ENCODE data around the gene APOBEC4. TPM values are rescaled to one million over a fixed set of nuclear protein-coding genes. Genes with fewer than 3 reads are reported as not detected.

APOBEC4 gene
- total RNA-seq, 4 donors from 2014 or later: 0.14 TPM; not detected in 3

GRCh38 chr1:183694066-183694465, 41.0 kb upstream of the APOBEC4 start:
- no peaks in the 10 kb centered on the region for H3K27me3 ChIP-seq
- WGBS, 2 donors (ENCODE audit: low coverage in 1 of 2): 42% methylated on average over 1 of the region's 1 CpG; no CpG with 5 or more reads in 1 of the 2 donors
- no peak for DNase-seq
- no peaks in the 10 kb centered on the region for H3K36me3 ChIP-seq
- in situ Hi-C loops (cut with MboI; ENCODE audit: low pct_ligation_motif_present in 1 of 4, low pct_unique_long_range_greater_than_20kb in 1 of 4, low sequenced_read_pairs in 3 of 4): loop anchor here in 1 of 4 donors (25.0 kb wide), 1 partner anchor 218 kb away; no protein-coding TSS in a partner anchor
- TF ChIP-seq EP300 (IDR thresholded peaks at IDR 0.05; ENCODE audit: low read depth) (no peak), CTCF (IDR thresholded peaks at IDR 0.05) (no peak), POLR2AphosphoS5 (IDR thresholded peaks at IDR 0.05) (no peak), POLR2A (IDR thresholded peaks at IDR 0.05) (no peak)
- no peak overlapping the region for H3K4me3 ChIP-seq
- no peak overlapping the region for H3K27ac ChIP-seq
- H3K9me3 ChIP-seq: no peaks in the 10 kb centered on the region
- no peaks in the 10 kb centered on the region for H3K4me1 ChIP-seq
- intact Hi-C loops (cut with DNase I; ENCODE audit: low total_unique reads): no loop called here

- Histone ChIP-seq H3K4me1 (no peaks in the 10 kb centered on the region), H3K9me3 (no peaks in the 10 kb centered on the region), H3K27me3 (no peaks in the 10 kb centered on the region), H3K36me3 (no peaks in the 10 kb centered on the region), H3K4me3 (no peak overlapping the region), H3K27ac (no peak overlapping the region)
- no peak for DNase-seq
- in situ Hi-C loops (cut with MboI; ENCODE audit: low pct_ligation_motif_present in 1 of 4, low pct_unique_long_range_greater_than_20kb in 1 of 4, low sequenced_read_pairs in 3 of 4): loop anchor here in 1 of 4 donors (25.0 kb wide), 1 partner anchor 219 kb away; no protein-coding TSS in a partner anchor
- intact Hi-C loops (cut with DNase I; ENCODE audit: low total_unique reads): no loop called here
- no peak for TF ChIP-seq POLR2A (IDR thresholded peaks at IDR 0.05)
- no peak for TF ChIP-seq EP300 (IDR thresholded peaks at IDR 0.05; ENCODE audit: low read depth)
- no peak for TF ChIP-seq POLR2AphosphoS5 (IDR thresholded peaks at IDR 0.05)
- TF ChIP-seq CTCF (IDR thresholded peaks at IDR 0.05): no peak
Measured at GRCh38 chr1:183693521-183693920, 40.4 kb upstream of the APOBEC4 start.

GRCh38 chr1:183689762-183690204, 36.7 kb upstream of the APOBEC4 start:
- Histone ChIP-seq H3K36me3 (no peaks in the 10 kb centered on the region), H3K9me3 (no peaks in the 10 kb centered on the region), H3K4me1 (no peaks in the 10 kb centered on the region), H3K27ac (no peak overlapping the region), H3K27me3 (no peaks in the 10 kb centered on the region), H3K4me3 (no peak overlapping the region)
- in situ Hi-C loops (cut with MboI; ENCODE audit: low pct_ligation_motif_present in 1 of 4, low pct_unique_long_range_greater_than_20kb in 1 of 4, low sequenced_read_pairs in 3 of 4): loop anchor here in 1 of 4 donors (25.0 kb wide), 1 partner anchor 223 kb away; no protein-coding TSS in a partner anchor
- intact Hi-C loops (cut with DNase I; ENCODE audit: low total_unique reads): no loop called here
- TF ChIP-seq CTCF (IDR thresholded peaks at IDR 0.05): no peak
- TF ChIP-seq POLR2A (IDR thresholded peaks at IDR 0.05): no peak
- no peak for TF ChIP-seq EP300 (IDR thresholded peaks at IDR 0.05; ENCODE audit: low read depth)
- no peak for TF ChIP-seq POLR2AphosphoS5 (IDR thresholded peaks at IDR 0.05)
- DNase-seq: no peak

- in situ Hi-C loops (cut with MboI; ENCODE audit: low pct_ligation_motif_present in 1 of 4, low pct_unique_long_range_greater_than_20kb in 1 of 4, low sequenced_read_pairs in 3 of 4): loop anchor here in 1 of 4 donors (25.0 kb wide), 1 partner anchor 224 kb away; no protein-coding TSS in a partner anchor
- H3K27me3 ChIP-seq: no peaks in the 10 kb centered on the region
- intact Hi-C loops (cut with DNase I; ENCODE audit: low total_unique reads): no loop called here
- H3K27ac ChIP-seq: no peak overlapping the region
- TF ChIP-seq POLR2AphosphoS5 (IDR thresholded peaks at IDR 0.05) (no peak), EP300 (IDR thresholded peaks at IDR 0.05; ENCODE audit: low read depth) (no peak), CTCF (IDR thresholded peaks at IDR 0.05) (no peak), POLR2A (IDR thresholded peaks at IDR 0.05) (no peak)
- no peak for DNase-seq
- no peaks in the 10 kb centered on the region for H3K36me3 ChIP-seq
- no peaks in the 10 kb centered on the region for H3K4me1 ChIP-seq
- H3K4me3 ChIP-seq: no peak overlapping the region
- WGBS, 2 donors (ENCODE audit: low coverage in 1 of 2): 64 to 88% methylated on average over 2 of the region's 2 CpGs
- no peaks in the 10 kb centered on the region for H3K9me3 ChIP-seq
Measured at GRCh38 chr1:183688341-183689060, 35.4 kb upstream of the APOBEC4 start.

All from transverse colon (tissue), 4 donors.